ENCODE results near the gene RUFY3.
A peak's percentile ranks its signal among the peaks of the same experiment; 100 is the strongest.

- TF ChIP-seq MYC (IDR thresholded peaks at IDR 0.05; ENCODE audit: borderline replicate concordance, low read length), result no peak
- no peak for TF ChIP-seq POLR2A (IDR thresholded peaks at IDR 0.05; ENCODE audit: low read length)
- TF ChIP-seq CTCF (IDR thresholded peaks at IDR 0.05), result no peak
- TF ChIP-seq MAZ (IDR thresholded peaks at IDR 0.05; ENCODE audit: borderline replicate concordance, low read depth, low read length), result no peak
- TF ChIP-seq GATA3 (IDR thresholded peaks at IDR 0.05; ENCODE audit: borderline replicate concordance), result no peak
- no peak for TF ChIP-seq BHLHE40 (IDR thresholded peaks at IDR 0.05; ENCODE audit: low read depth, low read length)
- TF ChIP-seq HEYL (CRISPR knock-in tag; IDR thresholded peaks at IDR 0.05), result no peak
- TF ChIP-seq EHMT2 (IDR thresholded peaks at IDR 0.05; ENCODE audit: low read depth), result no peak
- TF ChIP-seq MAFK (IDR thresholded peaks at IDR 0.05; ENCODE audit: partially characterized antibody), result peak; percentile 46
- TF ChIP-seq SREBF2 (IDR thresholded peaks at IDR 0.05), result no peak
- TF ChIP-seq RAD21 (conservative IDR thresholded peaks at IDR 0.05 in 1 of 2, IDR thresholded peaks at IDR 0.05 in 1 of 2), result no peak
Measured at GRCh38 chr4:70787496-70787895, 65.7 kb downstream of the RUFY3 start.
